ENCODE measurements around the gene LDLRAD3.

GRCh38 chr11:36278531-36279282 lies 334.8 kb downstream of the LDLRAD3 start:
- no peak for TF ChIP-seq CTCF (IDR thresholded peaks at IDR 0.05)
- TF ChIP-seq SIN3A (IDR thresholded peaks at IDR 0.05; ENCODE audit: borderline replicate concordance, insufficient read depth, low read depth, low read length): no peak

Data from Panc1 (cell line).